Measurements from ENCODE around the gene UNCX. TPM values are rescaled to one million over a fixed set of nuclear protein-coding genes. Genes with fewer than 3 reads are reported as not detected.

UNCX gene
- total and polyA plus RNA-seq, 9 of the 15 experiments (the other 6 are each of a cell fraction or from before 2014, with no cell fraction given), result not detected

DNA sequence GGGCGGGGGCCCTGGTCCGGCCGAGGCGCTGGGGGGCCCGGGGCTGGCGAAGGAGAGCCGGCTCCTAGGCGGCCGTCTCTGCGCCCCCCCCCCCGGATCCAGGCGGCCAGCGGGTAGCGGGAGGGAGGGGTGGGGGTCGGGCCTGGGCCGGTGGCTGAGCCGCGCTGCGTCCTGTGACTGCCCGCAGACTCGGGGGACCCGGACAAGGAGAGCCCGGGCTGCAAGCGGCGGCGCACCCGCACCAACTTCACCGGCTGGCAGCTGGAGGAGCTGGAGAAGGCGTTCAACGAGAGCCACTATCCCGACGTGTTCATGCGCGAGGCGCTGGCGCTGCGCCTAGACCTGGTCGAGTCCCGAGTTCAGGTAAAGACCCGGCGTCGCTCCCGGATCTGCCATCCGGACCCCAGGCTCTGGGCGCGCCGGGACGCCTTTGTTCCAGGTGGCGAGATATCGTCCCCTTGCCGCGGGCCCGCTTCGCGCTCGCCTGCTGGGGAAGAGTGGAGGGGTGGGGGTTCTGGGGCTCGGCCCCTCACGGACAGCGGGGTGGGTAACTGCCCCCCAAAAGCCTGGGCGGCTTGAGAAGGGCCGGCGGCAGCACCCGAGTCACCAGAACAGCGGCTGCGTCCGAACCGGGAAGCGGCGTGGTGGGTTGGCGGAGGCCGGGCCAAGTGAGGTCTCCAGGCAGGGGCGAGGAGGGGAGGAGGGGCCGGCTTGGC, 819 bp downstream of the UNCX start:
- in situ Hi-C loops (cut with MboI), result no loop called here
- FAIRE-seq, result no peak
- CTCF ChIA-PET (ENCODE audit: low intra/inter-chr PET ratio), result no interaction called here

DNA sequence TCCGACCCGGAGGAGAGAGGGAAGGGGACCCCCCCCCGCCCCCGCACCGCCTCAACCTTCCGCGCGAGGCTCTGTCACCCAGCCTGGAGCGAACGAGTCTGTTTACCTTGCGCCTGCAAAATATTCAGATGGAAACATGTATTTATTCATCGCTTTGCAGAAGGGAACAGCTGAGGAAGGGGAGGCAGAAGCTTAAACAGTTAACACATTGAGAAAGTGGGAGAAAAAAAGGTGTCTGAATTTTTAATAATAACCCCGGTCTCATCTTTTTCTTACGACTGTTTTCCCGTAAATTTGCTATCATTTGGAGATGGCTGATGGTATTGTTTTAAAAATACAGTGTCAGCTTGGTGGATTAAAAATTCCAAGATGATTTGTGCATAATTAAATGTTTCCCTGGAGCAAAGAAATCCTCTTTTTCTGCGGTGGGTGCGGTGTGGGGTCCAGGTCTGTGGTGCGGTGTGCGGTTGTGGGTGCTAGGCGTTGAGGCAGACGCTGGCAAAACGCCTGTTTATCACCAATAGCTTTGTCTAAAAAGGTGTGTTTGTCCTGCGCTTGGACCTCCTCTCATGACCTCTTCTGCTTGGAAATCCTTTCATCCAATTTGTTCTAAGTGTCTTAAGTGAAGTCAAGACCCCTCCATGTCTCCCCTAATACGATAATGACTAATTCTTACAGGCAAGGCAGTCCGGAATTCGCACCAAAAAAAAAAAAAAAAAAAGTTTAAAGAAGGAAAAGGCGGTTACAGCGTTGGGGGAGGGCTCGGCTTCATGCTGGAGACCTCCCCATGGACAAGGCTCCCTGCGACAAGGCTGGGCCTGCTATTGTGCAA, 1.6 kb downstream of the UNCX start:
- Histone ChIP-seq H3K27ac (ENCODE audit: extremely low read depth, low read depth, low read length) (no peak overlapping the region), H3K4me1 (replicated peaks in 1 of 2; ENCODE audit: control insufficient read depth in 2 of 2, insufficient read depth in 2 of 2, low read length in 2 of 2) (peaks cover 0 to 25% of the 10 kb centered on the region in 2 experiments; a peak in 2 of 5 replicates), H3K79me2 (ENCODE audit: control insufficient read depth, insufficient read depth, low read length) (no peaks in the 10 kb centered on the region), H2AFZ (ENCODE audit: low read depth, low read length) (no peak overlapping the region), H3K9ac (ENCODE audit: insufficient read depth in 1 of 2, low read depth in 2 of 2, low read length in 2 of 2) (no peak overlapping the region), H4K20me1 (replicated peaks; ENCODE audit: control insufficient read depth, insufficient read depth, low read length) (0 out of 2 replicates have a peak, but pooled peaks cover 13% of the 10 kb centered on the region), H3K36me3 (ENCODE audit: control insufficient read depth, insufficient read depth, low read length) (no peaks in the 10 kb centered on the region), H3K9me1 (ENCODE audit: control insufficient read depth, insufficient read depth, low read length) (no peaks in the 10 kb centered on the region), H3K4me3 (no peak overlapping the region), H3K4me2 (ENCODE audit: insufficient read depth, low read length) (no peak overlapping the region), H3K27me3 (ENCODE audit: control insufficient read depth in 2 of 2, insufficient read depth in 2 of 2, low read length in 2 of 2) (peaks cover 41 to 54% of the 10 kb centered on the region in 2 experiments), H3K9me3 (replicated peaks; ENCODE audit: control insufficient read depth, insufficient read depth, low read depth, low read length) (no peaks in the 10 kb centered on the region)
- 11% methylated on average over 28 of the region's 30 CpGs for WGBS (ENCODE audit: insufficient coverage, low coverage, missing lambda C conversion rate)
- FAIRE-seq (no peak), DNase-seq (ENCODE audit: extremely low read depth in 1 of 4, low spot score in 3 of 4) (no peak), ATAC-seq (no peak)
- 0 out of 2 replicates have a peak, but pooled peaks have one; percentile 11 for TF ChIP-seq EGR1 (conservative IDR thresholded peaks at IDR 0.05)
- TF ChIP-seq KAT7 (CRISPR knock-in tag; IDR thresholded peaks at IDR 0.05; ENCODE audit: borderline replicate concordance), result no peak
- ChIA-PET POLR2A (interaction anchor here (0.6 kb wide), 1 partner anchor 185 kb away, joined by 3 read pairs; no protein-coding TSS in a partner anchor), CTCF (ENCODE audit: low intra/inter-chr PET ratio) (interaction anchor here (0.6 kb wide), 1 partner anchor 242 kb away, joined by 3 read pairs; no protein-coding TSS in a partner anchor)
- in situ Hi-C loops (cut with MboI), result no loop called here
- intact Hi-C loops (cut with micrococcal nuclease), result no loop called here
- BruUV-seq (replicated peaks), result no TSS peak

More for the DNA sequence above, 819 bp downstream of the UNCX start:
- Histone ChIP-seq H3K9me3 (replicated peaks; ENCODE audit: control insufficient read depth, insufficient read depth, low read depth, low read length) (no peaks in the 10 kb centered on the region), H3K79me2 (ENCODE audit: control insufficient read depth, insufficient read depth, low read length) (no peaks in the 10 kb centered on the region), H3K4me3 (no peak overlapping the region), H3K9me1 (ENCODE audit: control insufficient read depth, insufficient read depth, low read length) (no peaks in the 10 kb centered on the region), H4K20me1 (replicated peaks; ENCODE audit: control insufficient read depth, insufficient read depth, low read length) (0 out of 2 replicates have a peak, but pooled peaks cover 13% of the 10 kb centered on the region), H3K4me2 (ENCODE audit: insufficient read depth, low read length) (no peak overlapping the region), H2AFZ (ENCODE audit: low read depth, low read length) (no peak overlapping the region), H3K27me3 (ENCODE audit: control insufficient read depth in 2 of 2, insufficient read depth in 2 of 2, low read length in 2 of 2) (peaks cover 34 to 49% of the 10 kb centered on the region in 2 experiments), H3K9ac (ENCODE audit: insufficient read depth in 1 of 2, low read depth in 2 of 2, low read length in 2 of 2) (no peak overlapping the region), H3K27ac (ENCODE audit: extremely low read depth, low read depth, low read length) (no peak overlapping the region), H3K36me3 (ENCODE audit: control insufficient read depth, insufficient read depth, low read length) (no peaks in the 10 kb centered on the region), H3K4me1 (replicated peaks in 1 of 2; ENCODE audit: control insufficient read depth in 2 of 2, insufficient read depth in 2 of 2, low read length in 2 of 2) (peaks cover 0 to 22% of the 10 kb centered on the region in 2 experiments; a peak in 2 of 5 replicates)
- 30% methylated on average over 24 of the region's 73 CpGs for WGBS (ENCODE audit: insufficient coverage, low coverage, missing lambda C conversion rate)
- ATAC-seq (no peak), DNase-seq (ENCODE audit: extremely low read depth in 1 of 4, low spot score in 3 of 4) (no peak)
- POLR2A ChIA-PET, result no interaction called here
- TF ChIP-seq ZNF445 (CRISPR knock-in tag; IDR thresholded peaks at IDR 0.05; ENCODE audit: low read depth) (no peak), PCBP1 (IDR thresholded peaks at IDR 0.05; ENCODE audit: low read depth, low read length, poor library complexity, severe bottlenecking) (peak; percentile 37)
- no TSS peak for BruUV-seq (replicated peaks)
- intact Hi-C loops (cut with micrococcal nuclease), result no loop called here
